HK-2 (cell line): ENCODE data around the gene TNKS2.
"Not testable (repeated sequence)": the region's sequence is repeated elsewhere in the genome, so short reads cannot be mapped to it uniquely, and the experiment has no call there.

Experiments
- DNase-seq: peaks from one replicate; pipeline ENCODE4 v3.0.0-alpha.2; 2018; ENCODE audit not compliant: unreplicated experiment

Gene TNKS2

GRCh38 chr10:91796331-91797047 is 1.7 kb upstream of the TNKS2 start:
- no peak for DNase-seq

GRCh38 chr10:91797048-91797690 is 1.1 kb upstream of the TNKS2 start:
- DNase-seq, result no peak

- DNase-seq, result no peak
These were observed 704 bp downstream of the TNKS2 start for GRCh38 chr10:91798649-91799611.

GRCh38 chr10:91799612-91799975 is 1.4 kb downstream of the TNKS2 start:
- no peak for DNase-seq

GRCh38 chr10:91800182-91800581 is 2.0 kb downstream of the TNKS2 start:
- no peak for DNase-seq

- DNase-seq, result no peak
These were observed 2.5 kb downstream of the TNKS2 start for GRCh38 chr10:91800756-91801155.

- no peak for DNase-seq
These were observed 5.3 kb downstream of the TNKS2 start for GRCh38 chr10:91803386-91804125.

- DNase-seq, result no peak
These were observed 5.9 kb downstream of the TNKS2 start for GRCh38 chr10:91804126-91804510.

GRCh38 chr10:91805110-91805838 is 7.0 kb downstream of the TNKS2 start:
- DNase-seq, result no peak

GRCh38 chr10:91807264-91807663 is 9.0 kb downstream of the TNKS2 start:
- DNase-seq, result not testable (repeated sequence)

GRCh38 chr10:91813251-91813650 is 15.0 kb downstream of the TNKS2 start:
- no peak for DNase-seq

- no peak for DNase-seq
These were observed 18.8 kb downstream of the TNKS2 start for GRCh38 chr10:91816981-91817380.

GRCh38 chr10:91820144-91820543 is 21.9 kb downstream of the TNKS2 start:
- peak; percentile 39 for DNase-seq

GRCh38 chr10:91824076-91824475 is 25.9 kb downstream of the TNKS2 start:
- DNase-seq, result no peak

GRCh38 chr10:91829268-91829667 is 31.0 kb downstream of the TNKS2 start:
- DNase-seq, result no peak

- DNase-seq, result no peak
These were observed 40.0 kb downstream of the TNKS2 start for GRCh38 chr10:91838199-91838598.

- DNase-seq, result no peak
These were observed 44.9 kb downstream of the TNKS2 start for GRCh38 chr10:91843083-91843482.

GRCh38 chr10:91856637-91857036 is 58.4 kb downstream of the TNKS2 start:
- no peak for DNase-seq

GRCh38 chr10:91860885-91861284 is 62.7 kb downstream of the TNKS2 start:
- no peak for DNase-seq

- no peak for DNase-seq
These were observed 65.9 kb downstream of the TNKS2 start for GRCh38 chr10:91864099-91864498.

- DNase-seq, result no peak
These were observed 66.5 kb downstream of the TNKS2 start for GRCh38 chr10:91864744-91865143.
